CD8-positive, alpha-beta memory T cell (primary cell): ENCODE measurements around the gene SCAMP2. TPM values are rescaled to one million over a fixed set of nuclear protein-coding genes. Genes with fewer than 3 reads are reported as not detected.
A peak's percentile ranks its signal among the peaks of the same experiment; 100 is the strongest.

Experiments used
- CTCF ChIA-PET: fragments of 350-600 bp; sonication (Branson Sonifier 250); formaldehyde crosslinking; loops from one replicate; lab custom pipeline; 2021; ENCODE audit warnings: antibody characterized with exemption; lab: Charles Lee
- POLR2A ChIA-PET: fragments of 350-600 bp; sonication (Branson Sonifier 250); formaldehyde crosslinking; loops from one replicate; lab custom pipeline; 2021; ENCODE audit warnings: antibody characterized with exemption; lab: Charles Lee
- DNase-seq, 5 donors: peaks; one replicate each; pipeline versions ENCODE4 v3.0.0 to v3.0.0-alpha.2; 2020 to 2022; ENCODE audit warnings: mixed read lengths in 1 of 5
- H3K27ac ChIP-seq: one replicate; pipeline ENCODE4 v1.7.0; 2013; ENCODE audit warnings: low read depth, mild to moderate bottlenecking, low read length, moderate library complexity
- H3K27me3 ChIP-seq: 2 replicates; pipeline ENCODE4 v1.7.0; 2013; ENCODE audit warnings: low read length, mild to moderate bottlenecking; ENCODE audit not compliant: insufficient read depth, poor library complexity, severe bottlenecking
- H3K36me3 ChIP-seq: 2 replicates; pipeline ENCODE4 v1.7.0; 2013; ENCODE audit warnings: mild to moderate bottlenecking, low read length, moderate library complexity; ENCODE audit not compliant: insufficient read depth
- H3K4me1 ChIP-seq: 2 replicates; pipeline ENCODE4 v1.7.0; 2013; ENCODE audit warnings: mild to moderate bottlenecking, low read length, moderate library complexity; ENCODE audit not compliant: insufficient read depth
- H3K4me3 ChIP-seq: 2 replicates; pipeline ENCODE4 v1.7.0; 2013; ENCODE audit warnings: mild to moderate bottlenecking, low read length
- H3K9me3 ChIP-seq: 2 replicates; pipeline ENCODE4 v1.7.0; 2013; ENCODE audit warnings: mild to moderate bottlenecking, low read length
- H3K27ac Mint-ChIP-seq, 8 donors: one replicate each; pipeline ENCODE4 v1.8.0; 2020 to 2021; ENCODE audit warnings: mixed read lengths in 8 of 8, mild to moderate bottlenecking in 6 of 8, inconsistent platforms in 3 of 8, moderate library complexity in 3 of 8
- H3K27me3 Mint-ChIP-seq, 2 donors: one replicate each; pipeline ENCODE4 v1.8.0; 2020 to 2021; ENCODE audit warnings: mixed read lengths in 2 of 2, mild to moderate bottlenecking in 1 of 2, moderate library complexity in 1 of 2
- H3K36me3 Mint-ChIP-seq, 3 donors: one replicate each; pipeline ENCODE4 v1.8.0; 2020 to 2021; ENCODE audit warnings: mixed read lengths in 3 of 3, inconsistent platforms in 1 of 3, mild to moderate bottlenecking in 1 of 3
- H3K4me1 Mint-ChIP-seq, 3 donors: one replicate each; pipeline ENCODE4 v1.8.0; 2020 to 2021; ENCODE audit warnings: mixed read lengths in 3 of 3, inconsistent platforms in 1 of 3, mild to moderate bottlenecking in 1 of 3
- H3K4me3 Mint-ChIP-seq, 7 donors: one replicate each; pipeline ENCODE4 v1.8.0; 2020 to 2021; ENCODE audit warnings: mixed read lengths in 7 of 7, mild to moderate bottlenecking in 6 of 7, moderate library complexity in 4 of 7, inconsistent platforms in 2 of 7
- H3K9me3 Mint-ChIP-seq, 5 donors: one replicate each; pipeline ENCODE4 v1.8.0; 2020 to 2022; ENCODE audit warnings: mixed read lengths in 5 of 5, mild to moderate bottlenecking in 3 of 5, moderate library complexity in 2 of 5, inconsistent platforms in 1 of 5
- polyA plus RNA-seq: library from polyadenylated mRNA; unstranded; fragments of 300-500 nt; fragmentation: Illumina TruSeq; gene quantifications from one replicate; pipeline ENCODE4 v1.2.3, GENCODE V29; 2021
- total RNA-seq, 2 experiments: library from RNA; stranded (reverse); gene quantifications; one replicate each; pipeline ENCODE4 v1.2.3, GENCODE V29; 2021

The SCAMP2 gene
- total and polyA plus RNA-seq, 3 experiments from 2014 or later: 82.8 to 154 (median 84.2) TPM

GRCh38 chr15:74850393-74850792 is 22.8 kb downstream of the SCAMP2 start:
- Mint-ChIP-seq H3K4me1 (peaks cover 7 to 10% (median 10%) of the 10 kb centered on the region in 3 donors), H3K9me3 (no peaks in the 10 kb centered on the region), H3K4me3 (no peak overlapping the region), H3K27me3 (no peaks in the 10 kb centered on the region), H3K27ac (peak overlapping the region in 2 of 8 donors; percentile 38 to 52), H3K36me3 (peaks cover 0 to 78% (median 10%) of the 10 kb centered on the region in 3 donors)
- no peaks in the 10 kb centered on the region for H3K9me3 ChIP-seq
- no peak overlapping the region for H3K27ac ChIP-seq
- peaks cover 8% of the 10 kb centered on the region for H3K4me1 ChIP-seq
- DNase-seq: no peak
- H3K27me3 ChIP-seq: no peaks in the 10 kb centered on the region
- ChIA-PET POLR2A (no interaction called here), CTCF (interaction anchor here (2.0 kb wide), 1 partner anchor 51 kb away, joined by 6 read pairs; no protein-coding TSS in a partner anchor)
- H3K36me3 ChIP-seq: peaks cover 59% of the 10 kb centered on the region
- H3K4me3 ChIP-seq: no peak overlapping the region

- H3K27ac ChIP-seq: no peak overlapping the region
- Mint-ChIP-seq H3K9me3 (no peaks in the 10 kb centered on the region), H3K4me1 (peaks cover 27 to 38% (median 29%) of the 10 kb centered on the region in 3 donors), H3K36me3 (peaks cover 0 to 60% (median 8%) of the 10 kb centered on the region in 3 donors), H3K4me3 (no peak overlapping the region), H3K27ac (peak overlapping the region in 5 of 8 donors; percentile 19 to 85 (median 66)), H3K27me3 (no peaks in the 10 kb centered on the region)
- no peaks in the 10 kb centered on the region for H3K9me3 ChIP-seq
- POLR2A ChIA-PET: interaction anchor here (1.2 kb wide), 1 partner anchor 90 kb away, joined by 3 read pairs; the partner anchor contains the start of gene COX5A
- CTCF ChIA-PET: interaction anchor here (0.7 to 2.2 kb wide), 6 partner anchors 11 to 75 kb away, joined by 3 to 8 read pairs (median 4); no protein-coding TSS in a partner anchor
- H3K36me3 ChIP-seq: peaks cover 38% of the 10 kb centered on the region
- H3K27me3 ChIP-seq: no peaks in the 10 kb centered on the region
- no peak for DNase-seq
- no peak overlapping the region for H3K4me3 ChIP-seq
- peaks cover 32% of the 10 kb centered on the region for H3K4me1 ChIP-seq
These were observed 25.7 kb downstream of the SCAMP2 start for GRCh38 chr15:74847432-74847831.

- ChIA-PET POLR2A (no interaction called here), CTCF (interaction anchor here (1.2 to 1.6 kb wide), 2 partner anchors 17 to 20 kb away, joined by 3 read pairs; partner anchors contain the start of gene CPLX3)
- Mint-ChIP-seq H3K27me3 (no peaks in the 10 kb centered on the region), H3K36me3 (peaks cover 0 to 54% (median 6%) of the 10 kb centered on the region in 3 donors), H3K4me3 (peak overlapping the region; percentile 60 to 96 (median 75)), H3K9me3 (no peaks in the 10 kb centered on the region), H3K4me1 (peaks cover 44 to 57% (median 48%) of the 10 kb centered on the region in 3 donors), H3K27ac (peak overlapping the region; percentile 85 to 97 (median 93))
- Histone ChIP-seq H3K4me1 (peaks cover 48% of the 10 kb centered on the region), H3K36me3 (peaks cover 20% of the 10 kb centered on the region), H3K27ac (peak overlapping the region; percentile 54), H3K4me3 (peak overlapping the region; percentile 45), H3K9me3 (no peaks in the 10 kb centered on the region), H3K27me3 (no peaks in the 10 kb centered on the region)
- DNase-seq: peak in 2 of 5 donors; percentile 12 to 26
These were observed 27.6 kb downstream of the SCAMP2 start for GRCh38 chr15:74845581-74845980.

- CTCF ChIA-PET: interaction anchor here (0.6 to 3.8 kb wide), 12 partner anchors 8 to 277 kb away, joined by 3 to 44 read pairs (median 4); partner anchors contain the start of gene CPLX3
- H3K4me1 ChIP-seq: peaks cover 48% of the 10 kb centered on the region
These were observed 28.0 kb downstream of the SCAMP2 start for GRCh38 chr15:74845208-74845568.

GRCh38 chr15:74844319-74845207 is 28.6 kb downstream of the SCAMP2 start:
- Histone ChIP-seq H3K4me1 (peaks cover 48% of the 10 kb centered on the region), H3K4me3 (peak overlapping the region; percentile 45), H3K36me3 (peaks cover 14% of the 10 kb centered on the region), H3K27ac (no peak overlapping the region), H3K27me3 (no peaks in the 10 kb centered on the region), H3K9me3 (no peaks in the 10 kb centered on the region)
- ChIA-PET POLR2A (interaction anchor here (0.6 to 1.2 kb wide), 8 partner anchors 17 to 112 kb away, joined by 3 to 6 read pairs (median 3); partner anchors contain the start of genes FAM219B, MPI and RPP25), CTCF (interaction anchor here (0.6 to 3.8 kb wide), 13 partner anchors 9 to 278 kb away, joined by 3 to 44 read pairs (median 4); partner anchors contain the start of gene CPLX3)
- no peaks in the 10 kb centered on the region for H3K27me3 Mint-ChIP-seq
- peak overlapping the region; percentile 85 to 97 (median 93) for H3K27ac Mint-ChIP-seq
- peak overlapping the region; percentile 60 to 96 (median 75) for H3K4me3 Mint-ChIP-seq
- H3K9me3 Mint-ChIP-seq: no peaks in the 10 kb centered on the region
- peaks cover 44 to 59% (median 50%) of the 10 kb centered on the region in 3 donors for H3K4me1 Mint-ChIP-seq
- H3K36me3 Mint-ChIP-seq: peaks cover 0 to 47% (median 4%) of the 10 kb centered on the region in 3 donors
- DNase-seq: no peak

More at GRCh38 chr15:74845208-74845568, 28.0 kb downstream of the SCAMP2 start:
- Histone ChIP-seq H3K27ac (peak overlapping the region; percentile 54), H3K4me3 (peak overlapping the region; percentile 45), H3K36me3 (peaks cover 16% of the 10 kb centered on the region), H3K9me3 (no peaks in the 10 kb centered on the region), H3K27me3 (no peaks in the 10 kb centered on the region)
- H3K27ac Mint-ChIP-seq: peak overlapping the region; percentile 85 to 97 (median 93)
- POLR2A ChIA-PET: interaction anchor here (0.6 to 1.2 kb wide), 7 partner anchors 17 to 112 kb away, joined by 3 to 6 read pairs (median 3); partner anchors contain the start of genes FAM219B, MPI and RPP25
- H3K4me3 Mint-ChIP-seq: peak overlapping the region; percentile 60 to 96 (median 75)
- no peaks in the 10 kb centered on the region for H3K9me3 Mint-ChIP-seq
- DNase-seq: peak; percentile 23 to 70 (median 40)
- peaks cover 44 to 59% (median 50%) of the 10 kb centered on the region in 3 donors for H3K4me1 Mint-ChIP-seq
- H3K27me3 Mint-ChIP-seq: no peaks in the 10 kb centered on the region
- H3K36me3 Mint-ChIP-seq: peaks cover 0 to 51% (median 6%) of the 10 kb centered on the region in 3 donors

- Mint-ChIP-seq H3K4me3 (peak overlapping the region in 5 of 7 donors; percentile 80 to 96 (median 85)), H3K4me1 (peaks cover 46 to 59% (median 50%) of the 10 kb centered on the region in 3 donors), H3K27me3 (no peaks in the 10 kb centered on the region), H3K27ac (peak overlapping the region; percentile 81 to 97 (median 92)), H3K9me3 (no peaks in the 10 kb centered on the region), H3K36me3 (peaks cover 0 to 47% (median 4%) of the 10 kb centered on the region in 3 donors)
- H3K9me3 ChIP-seq: no peaks in the 10 kb centered on the region
- no peak for DNase-seq
- peaks cover 48% of the 10 kb centered on the region for H3K4me1 ChIP-seq
- ChIA-PET CTCF (interaction anchor here (1.0 to 3.8 kb wide), 11 partner anchors 8 to 73 kb away, joined by 3 to 44 read pairs (median 5); partner anchors contain the start of gene MPI), POLR2A (interaction anchor here (0.9 to 1.2 kb wide), 4 partner anchors 26 to 62 kb away, joined by 3 to 5 read pairs (median 4); partner anchors contain the start of gene CSK)
- H3K36me3 ChIP-seq: peaks cover 14% of the 10 kb centered on the region
- peak overlapping the region; percentile 72 for H3K27ac ChIP-seq
- H3K4me3 ChIP-seq: peak overlapping the region; percentile 78
- no peaks in the 10 kb centered on the region for H3K27me3 ChIP-seq
These were observed 29.3 kb downstream of the SCAMP2 start for GRCh38 chr15:74843891-74844299.

GRCh38 chr15:74843445-74843828 is 29.7 kb downstream of the SCAMP2 start:
- Mint-ChIP-seq H3K27me3 (no peaks in the 10 kb centered on the region), H3K36me3 (peaks cover 0 to 46% (median 4%) of the 10 kb centered on the region in 3 donors), H3K27ac (peak overlapping the region; percentile 81 to 97 (median 92)), H3K4me1 (peaks cover 47 to 59% (median 50%) of the 10 kb centered on the region in 3 donors), H3K4me3 (peak overlapping the region; percentile 80 to 96 (median 85)), H3K9me3 (no peaks in the 10 kb centered on the region)
- ChIA-PET CTCF (interaction anchor here (0.7 to 3.8 kb wide), 9 partner anchors 15 to 107 kb away, joined by 3 to 44 read pairs (median 7); partner anchors contain the start of gene MPI), POLR2A (interaction anchor here (0.9 to 1.3 kb wide), 4 partner anchors 27 to 63 kb away, joined by 3 to 5 read pairs (median 4); partner anchors contain the start of gene CSK)
- peaks cover 48% of the 10 kb centered on the region for H3K4me1 ChIP-seq
- no peaks in the 10 kb centered on the region for H3K27me3 ChIP-seq
- H3K9me3 ChIP-seq: no peaks in the 10 kb centered on the region
- peak overlapping the region; percentile 72 for H3K27ac ChIP-seq
- peaks cover 14% of the 10 kb centered on the region for H3K36me3 ChIP-seq
- peak overlapping the region; percentile 78 for H3K4me3 ChIP-seq
- no peak for DNase-seq
